ENCODE results near the gene SMARCC2. TPM values are rescaled to one million over a fixed set of nuclear protein-coding genes. Genes with fewer than 3 reads are reported as not detected.

The SMARCC2 gene
- total RNA-seq, 1 experiment from 2014 or later = 38.4 TPM

DNA sequence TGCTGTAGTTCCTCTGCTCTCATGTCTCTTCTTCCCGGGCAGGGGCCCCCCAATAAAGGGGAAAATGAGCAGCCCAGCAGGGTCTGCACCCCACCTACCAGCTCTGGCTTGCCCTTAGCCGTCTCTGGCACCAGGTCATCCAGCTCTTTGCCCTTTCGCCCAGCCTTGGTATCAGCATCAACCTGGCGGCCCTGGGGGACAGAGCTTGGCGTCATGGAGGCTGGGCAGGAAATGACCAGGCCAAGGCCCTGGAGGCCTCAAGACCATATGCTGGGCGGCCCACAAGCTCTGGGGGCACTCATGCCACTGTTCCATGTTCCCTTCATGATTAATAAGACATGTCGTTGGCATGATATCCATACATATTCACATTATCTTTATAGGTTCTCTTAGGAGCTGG lies 16.4 kb downstream of the SMARCC2 start:
- no peaks in the 10 kb centered on the region for H3K79me2 ChIP-seq (ENCODE audit: low read length)
- H3K4me3 ChIP-seq (ENCODE audit: low read length) = no peak overlapping the region
- CTCF ChIA-PET = no interaction called here
- H4K20me1 ChIP-seq (ENCODE audit: low read length) = no peaks in the 10 kb centered on the region
- no peaks in the 10 kb centered on the region for H3K9me2 ChIP-seq (replicated peaks; ENCODE audit: low read length)
- BruUV-seq (replicated peaks) = no TSS peak
- H2AFZ ChIP-seq (ENCODE audit: low read length) = no peak overlapping the region
- H3K27ac ChIP-seq (ENCODE audit: low read length) = no peak overlapping the region
- intact Hi-C loops (cut with micrococcal nuclease) = no loop called here
- H3K4me1 ChIP-seq (ENCODE audit: insufficient read depth, low read length) = no peaks in the 10 kb centered on the region
- no peaks in the 10 kb centered on the region for H3F3A ChIP-seq (ENCODE audit: low read length, unreplicated experiment)
- no peaks in the 10 kb centered on the region for H3K9me3 ChIP-seq (ENCODE audit: low read length)
- ATAC-seq (no peak), DNase-seq (no peak)
- no peaks in the 10 kb centered on the region for H3K27me3 ChIP-seq (ENCODE audit: low read length)
- peaks cover 34% of the 10 kb centered on the region for H3K36me3 ChIP-seq (ENCODE audit: low read depth, low read length)
- H3K4me2 ChIP-seq (ENCODE audit: low read length) = no peak overlapping the region
- TF ChIP-seq, protein P1, sequence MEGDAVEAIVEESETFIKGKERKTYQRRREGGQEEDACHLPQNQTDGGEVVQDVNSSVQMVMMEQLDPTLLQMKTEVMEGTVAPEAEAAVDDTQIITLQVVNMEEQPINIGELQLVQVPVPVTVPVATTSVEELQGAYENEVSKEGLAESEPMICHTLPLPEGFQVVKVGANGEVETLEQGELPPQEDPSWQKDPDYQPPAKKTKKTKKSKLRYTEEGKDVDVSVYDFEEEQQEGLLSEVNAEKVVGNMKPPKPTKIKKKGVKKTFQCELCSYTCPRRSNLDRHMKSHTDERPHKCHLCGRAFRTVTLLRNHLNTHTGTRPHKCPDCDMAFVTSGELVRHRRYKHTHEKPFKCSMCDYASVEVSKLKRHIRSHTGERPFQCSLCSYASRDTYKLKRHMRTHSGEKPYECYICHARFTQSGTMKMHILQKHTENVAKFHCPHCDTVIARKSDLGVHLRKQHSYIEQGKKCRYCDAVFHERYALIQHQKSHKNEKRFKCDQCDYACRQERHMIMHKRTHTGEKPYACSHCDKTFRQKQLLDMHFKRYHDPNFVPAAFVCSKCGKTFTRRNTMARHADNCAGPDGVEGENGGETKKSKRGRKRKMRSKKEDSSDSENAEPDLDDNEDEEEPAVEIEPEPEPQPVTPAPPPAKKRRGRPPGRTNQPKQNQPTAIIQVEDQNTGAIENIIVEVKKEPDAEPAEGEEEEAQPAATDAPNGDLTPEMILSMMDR (conservative IDR thresholded peaks at IDR 0.05; ENCODE audit: low read depth, low read length) = no peak
- no peak for TF ChIP-seq EZH2phosphoT487 (IDR thresholded peaks at IDR 0.05; ENCODE audit: borderline replicate concordance, low read length)
- TF ChIP-seq EZH2 (IDR thresholded peaks at IDR 0.05; ENCODE audit: low read length, unreplicated experiment) = no peak
- no peak overlapping the region for H3K9ac ChIP-seq (ENCODE audit: low read length)
- POLR2A ChIA-PET (ENCODE audit: unreplicated experiment) = no interaction called here

GRCh38 chr12:56169229-56169759 lies 20.0 kb downstream of the SMARCC2 start:
- CTCF ChIA-PET = no interaction called here
- BruUV-seq (replicated peaks) = no TSS peak

GRCh38 chr12:56165369-56165768 lies 23.9 kb downstream of the SMARCC2 start:
- intact Hi-C loops (cut with micrococcal nuclease) = no loop called here
- POLR2A ChIA-PET (ENCODE audit: unreplicated experiment) = interaction anchor here (0.6 kb wide), 1 partner anchor 194 kb away, joined by 3 read pairs; no protein-coding TSS in a partner anchor

More at GRCh38 chr12:56169229-56169759, 20.0 kb downstream of the SMARCC2 start:
- Histone ChIP-seq H3K36me3 (ENCODE audit: low read depth, low read length) (peaks cover 32% of the 10 kb centered on the region), H3K9me3 (ENCODE audit: low read length) (no peaks in the 10 kb centered on the region), H3K4me1 (ENCODE audit: insufficient read depth, low read length) (no peaks in the 10 kb centered on the region), H3K9ac (ENCODE audit: low read length) (no peak overlapping the region), H3K4me3 (ENCODE audit: low read length) (no peak overlapping the region), H3K9me2 (replicated peaks; ENCODE audit: low read length) (no peaks in the 10 kb centered on the region), H3K27ac (ENCODE audit: low read length) (no peak overlapping the region), H4K20me1 (ENCODE audit: low read length) (no peaks in the 10 kb centered on the region), H3K79me2 (ENCODE audit: low read length) (no peaks in the 10 kb centered on the region), H3K4me2 (ENCODE audit: low read length) (no peak overlapping the region), H2AFZ (ENCODE audit: low read length) (no peak overlapping the region), H3F3A (ENCODE audit: low read length, unreplicated experiment) (peaks cover 4% of the 10 kb centered on the region), H3K27me3 (ENCODE audit: low read length) (no peaks in the 10 kb centered on the region)
- no peak for ATAC-seq
- POLR2A ChIA-PET (ENCODE audit: unreplicated experiment) = no interaction called here
- TF ChIP-seq EZH2phosphoT487 (IDR thresholded peaks at IDR 0.05; ENCODE audit: borderline replicate concordance, low read length) (no peak), EZH2 (IDR thresholded peaks at IDR 0.05; ENCODE audit: low read length, unreplicated experiment) (no peak)
- TF ChIP-seq, protein P1 (conservative IDR thresholded peaks at IDR 0.05; ENCODE audit: low read depth, low read length) = no peak
- DNase-seq = no peak
- intact Hi-C loops (cut with micrococcal nuclease) = no loop called here

More at GRCh38 chr12:56165369-56165768, 23.9 kb downstream of the SMARCC2 start:
- H3K4me1 ChIP-seq (ENCODE audit: insufficient read depth, low read length) = peaks cover 7% of the 10 kb centered on the region
- no TSS peak for BruUV-seq (replicated peaks)
- H3K4me2 ChIP-seq (ENCODE audit: low read length) = no peak overlapping the region
- TF ChIP-seq EZH2phosphoT487 (IDR thresholded peaks at IDR 0.05; ENCODE audit: borderline replicate concordance, low read length) (no peak), EZH2 (IDR thresholded peaks at IDR 0.05; ENCODE audit: low read length, unreplicated experiment) (no peak)
- TF ChIP-seq, protein P1 (conservative IDR thresholded peaks at IDR 0.05; ENCODE audit: low read depth, low read length) = no peak
- no peak overlapping the region for H3K9ac ChIP-seq (ENCODE audit: low read length)
- H3K36me3 ChIP-seq (ENCODE audit: low read depth, low read length) = peaks cover 43% of the 10 kb centered on the region
- ATAC-seq (no peak), DNase-seq (no peak)
- H3F3A ChIP-seq (ENCODE audit: low read length, unreplicated experiment) = peaks cover 13% of the 10 kb centered on the region
- H4K20me1 ChIP-seq (ENCODE audit: low read length) = peaks cover 16% of the 10 kb centered on the region
- no peaks in the 10 kb centered on the region for H3K9me2 ChIP-seq (replicated peaks; ENCODE audit: low read length)
- no peaks in the 10 kb centered on the region for H3K9me3 ChIP-seq (ENCODE audit: low read length)
- no peak overlapping the region for H3K4me3 ChIP-seq (ENCODE audit: low read length)
- CTCF ChIA-PET = no interaction called here
- H3K27me3 ChIP-seq (ENCODE audit: low read length) = no peaks in the 10 kb centered on the region
- peaks cover 15% of the 10 kb centered on the region for H3K79me2 ChIP-seq (ENCODE audit: low read length)
- no peak overlapping the region for H3K27ac ChIP-seq (ENCODE audit: low read length)
- no peak overlapping the region for H2AFZ ChIP-seq (ENCODE audit: low read length)
